ENCODE results near the gene GULP1.
"Not testable (repeated sequence)": the region's sequence is repeated elsewhere in the genome, so short reads cannot be mapped to it uniquely, and the experiment has no call there.

The GULP1 gene

GRCh38 chr2:188291617-188292347 is at the start of gene GULP1:
Gene GULP1, plus strand, starts transcription at chr2:188291874. Its CDS starts 185,829 bp downstream, at chr2:188477703.
- peak; percentile 33 for DNase-seq

- no peak for DNase-seq
Observed at GRCh38 chr2:188243381-188243780, 48.3 kb upstream of the GULP1 start.

GRCh38 chr2:188244383-188244782 is 47.3 kb upstream of the GULP1 start:
- no peak for DNase-seq

- no peak for DNase-seq
Observed at GRCh38 chr2:188245230-188245629, 46.4 kb upstream of the GULP1 start.

GRCh38 chr2:188248513-188248912 is 43.2 kb upstream of the GULP1 start:
- DNase-seq = no peak

- DNase-seq = no peak
Observed at GRCh38 chr2:188251034-188251433, 40.6 kb upstream of the GULP1 start.

- no peak for DNase-seq
Observed at GRCh38 chr2:188256420-188256819, 35.3 kb upstream of the GULP1 start.

GRCh38 chr2:188265315-188265714 is 26.4 kb upstream of the GULP1 start:
- no peak for DNase-seq

- DNase-seq = no peak
Observed at GRCh38 chr2:188267776-188268175, 23.9 kb upstream of the GULP1 start.

GRCh38 chr2:188269004-188269403 is 22.7 kb upstream of the GULP1 start:
- no peak for DNase-seq

GRCh38 chr2:188272121-188272520 is 19.6 kb upstream of the GULP1 start:
- no peak for DNase-seq

- DNase-seq = no peak
Observed at GRCh38 chr2:188274274-188274673, 17.4 kb upstream of the GULP1 start.

- DNase-seq = no peak
Observed at GRCh38 chr2:188276255-188276654, 15.4 kb upstream of the GULP1 start.

- DNase-seq = no peak
Observed at GRCh38 chr2:188277786-188278185, 13.9 kb upstream of the GULP1 start.

- DNase-seq = no peak
Observed at GRCh38 chr2:188278388-188279092, 13.1 kb upstream of the GULP1 start.

GRCh38 chr2:188279093-188279445 is 12.6 kb upstream of the GULP1 start:
- no peak for DNase-seq

- DNase-seq = no peak
Observed at GRCh38 chr2:188280811-188281222, 10.9 kb upstream of the GULP1 start.

GRCh38 chr2:188282907-188283306 is 8.8 kb upstream of the GULP1 start:
- no peak for DNase-seq

GRCh38 chr2:188284251-188284650 is 7.4 kb upstream of the GULP1 start:
- DNase-seq = not testable (repeated sequence)

GRCh38 chr2:188285049-188285448 is 6.6 kb upstream of the GULP1 start:
- no peak for DNase-seq

GRCh38 chr2:188285774-188286173 is 5.9 kb upstream of the GULP1 start:
- no peak for DNase-seq

GRCh38 chr2:188291142-188291616 is 495 bp upstream of the GULP1 start:
- no peak for DNase-seq

GRCh38 chr2:188292348-188293239 is 920 bp downstream of the GULP1 start:
- no peak for DNase-seq

All from NCI-H2171 (cell line).